H1 (cell line): Measurements from ENCODE around the gene MEF2A. TPM values are rescaled to one million over a fixed set of nuclear protein-coding genes. Genes with fewer than 3 reads are reported as not detected.

Experiments
- KDM4A ChIP-seq: IDR thresholded peaks from one replicate; pipeline ENCODE4 v1.7.1; 2012; ENCODE audit warnings: low read depth, mild to moderate bottlenecking, moderate library complexity, low read length, inconsistent platforms; ENCODE audit not compliant: severe bottlenecking
- polyA plus RNA-seq, 7 experiments: library from polyadenylated mRNA; depleted of rRNA in 3 of 7; stranded (reverse) in 5 of 7; unstranded in 2 of 7; fragments of >200 nt in 5 of 7; fragments of 200-250 nt in 2 of 7; gene quantifications; 1 replicate in 5 of 7; 2 replicates in 1 of 7; 4 replicates in 1 of 7; pipeline versions ENCODE4 v1.2.1 to v1.2.3, GENCODE V29; 2011 to 2013; ENCODE audit warnings: missing spikeins in 2 of 7, mixed read lengths in 2 of 7
- total RNA-seq: library from RNA; stranded (reverse); fragmentation: NEBNext Ultra II Directional; extraction: Animal tissue kit (Norgen Biotek cat#: 25700); gene quantifications from 2 replicates; pipeline ENCODE4 v1.2.1, GENCODE V29; 2021

Gene MEF2A
- total and polyA plus RNA-seq, 2 of the 8 experiments (the other 6 are each of a cell fraction or from before 2014, with no cell fraction given): 15.6 to 22.5 TPM

DNA sequence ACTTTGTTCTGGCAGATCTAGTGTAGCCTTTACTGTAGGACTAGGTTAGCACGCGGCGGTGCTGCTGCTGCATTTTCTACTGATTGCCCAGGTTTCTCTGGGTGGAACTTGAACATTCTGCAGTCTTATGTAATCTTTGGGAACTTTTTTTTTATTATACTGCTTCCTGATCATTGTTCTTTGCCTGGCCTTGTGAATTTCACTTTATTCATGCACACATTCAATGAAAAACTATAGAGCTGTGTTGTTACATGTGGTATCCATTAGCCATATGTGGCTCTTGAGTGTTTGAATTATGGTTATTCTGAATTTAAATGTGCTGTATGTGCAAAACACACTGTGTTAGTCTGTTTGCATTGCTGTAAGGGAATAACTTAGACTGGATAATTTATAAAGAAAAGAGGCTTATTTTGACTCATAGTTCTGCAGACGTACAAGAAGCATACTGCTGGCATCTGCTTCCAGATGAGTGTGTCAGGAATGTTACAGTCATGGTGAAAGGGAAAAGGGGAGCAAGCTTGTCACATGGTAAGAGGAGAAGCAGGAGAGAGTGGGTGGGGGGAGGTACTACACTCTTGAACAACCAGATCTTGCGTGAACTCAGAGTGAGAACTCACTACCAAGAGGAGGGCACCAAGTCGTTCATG, 26.5 kb downstream of the MEF2A start (continued):
- TF ChIP-seq KDM4A: no peak
